Measurements from ENCODE around the gene GTF3C2.

The GTF3C2 gene

DNA sequence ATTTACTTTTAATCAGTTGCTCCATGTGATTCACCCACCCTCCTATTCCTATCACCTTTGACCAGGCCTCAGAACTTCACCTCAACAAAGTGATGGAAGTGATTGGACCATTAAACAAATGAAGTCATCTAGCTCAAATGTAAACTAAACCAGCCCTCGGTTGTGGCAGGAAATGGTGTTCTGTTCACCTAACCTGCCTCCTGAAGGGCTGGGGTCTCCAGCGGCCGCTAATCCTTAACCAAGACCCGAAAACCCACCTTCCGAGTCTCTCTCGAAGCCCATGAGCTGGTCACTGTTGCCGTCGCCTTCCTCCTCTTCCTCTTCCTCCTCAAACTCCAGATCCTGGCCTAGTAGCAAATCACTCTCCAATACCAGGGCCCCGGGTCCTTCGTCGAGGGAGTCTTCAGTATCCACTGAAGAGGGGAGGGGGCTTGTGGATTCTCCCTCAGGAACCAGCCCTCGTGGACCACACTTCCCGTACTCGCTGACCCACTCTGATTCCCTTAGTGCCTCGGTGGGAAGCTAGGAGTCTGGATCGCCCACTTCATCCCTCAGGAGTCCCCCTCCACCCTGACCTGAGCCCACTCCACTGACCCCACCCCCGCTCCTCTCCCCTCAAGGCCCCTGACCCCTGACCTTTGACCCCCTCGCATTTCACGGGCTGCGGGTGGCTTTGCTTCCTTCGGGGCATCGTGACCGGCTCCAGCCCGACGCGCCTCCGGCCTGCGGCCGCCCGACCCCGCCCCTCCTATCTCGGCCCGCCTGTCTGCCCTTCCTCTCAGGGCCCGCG is 23.5 kb upstream of the GTF3C2 start:
- no peaks in the 10 kb centered on the region; the same call in 1 of the 2 replicates for H3K4me1 ChIP-seq (ENCODE audit: control insufficient read depth, insufficient read depth, low read length)
- peaks cover 22 to 84% of the 10 kb centered on the region in 2 experiments for H3K36me3 ChIP-seq (ENCODE audit: control insufficient read depth in 2 of 2, insufficient read depth in 1 of 2, low read length in 2 of 2)
- H3K4me3 ChIP-seq (ENCODE audit: low read depth, low read length): peak overlapping the region; percentile 72
- ChIA-PET CTCF (interaction anchor here (0.8 to 1.4 kb wide), 4 partner anchors 9 to 303 kb away, joined by 3 to 7 read pairs (median 3); partner anchors contain the start of gene SNX17), POLR2A (interaction anchor here (1.0 to 2.9 kb wide), 9 partner anchors 9 to 62 kb away, joined by 3 to 19 read pairs (median 9); partner anchors contain the start of genes EIF2B4, GTF3C2, MPV17 and NRBP1)
- H3K9me3 ChIP-seq (ENCODE audit: control insufficient read depth, insufficient read depth, low read depth, low read length): no peaks in the 10 kb centered on the region
- peak overlapping the region; percentile 82 for H3K27ac ChIP-seq (ENCODE audit: extremely low read depth, low read depth, low read length)
- no peak for TF ChIP-seq KLF1 (tag by site-specific recombination; IDR thresholded peaks at IDR 0.05)
- peak; percentile 20 for TF ChIP-seq ZBTB48 (tag by site-specific recombination; IDR thresholded peaks at IDR 0.05)
- TF ChIP-seq, protein P1, sequence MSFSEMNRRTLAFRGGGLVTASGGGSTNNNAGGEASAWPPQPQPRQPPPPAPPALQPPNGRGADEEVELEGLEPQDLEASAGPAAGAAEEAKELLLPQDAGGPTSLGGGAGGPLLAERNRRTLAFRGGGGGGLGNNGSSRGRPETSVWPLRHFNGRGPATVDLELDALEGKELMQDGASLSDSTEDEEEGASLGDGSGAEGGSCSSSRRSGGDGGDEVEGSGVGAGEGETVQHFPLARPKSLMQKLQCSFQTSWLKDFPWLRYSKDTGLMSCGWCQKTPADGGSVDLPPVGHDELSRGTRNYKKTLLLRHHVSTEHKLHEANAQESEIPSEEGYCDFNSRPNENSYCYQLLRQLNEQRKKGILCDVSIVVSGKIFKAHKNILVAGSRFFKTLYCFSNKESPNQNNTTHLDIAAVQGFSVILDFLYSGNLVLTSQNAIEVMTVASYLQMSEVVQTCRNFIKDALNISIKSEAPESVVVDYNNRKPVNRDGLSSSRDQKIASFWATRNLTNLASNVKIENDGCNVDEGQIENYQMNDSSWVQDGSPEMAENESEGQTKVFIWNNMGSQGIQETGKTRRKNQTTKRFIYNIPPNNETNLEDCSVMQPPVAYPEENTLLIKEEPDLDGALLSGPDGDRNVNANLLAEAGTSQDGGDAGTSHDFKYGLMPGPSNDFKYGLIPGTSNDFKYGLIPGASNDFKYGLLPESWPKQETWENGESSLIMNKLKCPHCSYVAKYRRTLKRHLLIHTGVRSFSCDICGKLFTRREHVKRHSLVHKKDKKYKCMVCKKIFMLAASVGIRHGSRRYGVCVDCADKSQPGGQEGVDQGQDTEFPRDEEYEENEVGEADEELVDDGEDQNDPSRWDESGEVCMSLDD (tag by site-specific recombination; IDR thresholded peaks at IDR 0.05): 0 out of 2 replicates have a peak, but pooled peaks have one; percentile 24
- TF ChIP-seq ATF2 (tag by site-specific recombination; IDR thresholded peaks at IDR 0.05; ENCODE audit: low read depth): peak; percentile 19; the same call in 1 of the 2 replicates
- TF ChIP-seq ZNF561 (tag by site-specific recombination; IDR thresholded peaks at IDR 0.05; ENCODE audit: borderline replicate concordance): no peak
- TF ChIP-seq ZFHX2 (tag by site-specific recombination; conservative IDR thresholded peaks at IDR 0.05): peak; percentile 48
- TF ChIP-seq BCL11B (tag by site-specific recombination; IDR thresholded peaks at IDR 0.05; ENCODE audit: low read depth): peak; percentile 91; the same call in 1 of the 2 replicates
- peak; percentile 91 for TF ChIP-seq ZSCAN16 (tag by site-specific recombination; IDR thresholded peaks at IDR 0.05)
- TF ChIP-seq ZNF433 (tag by site-specific recombination; IDR thresholded peaks at IDR 0.05; ENCODE audit: low read depth): no peak
- TF ChIP-seq, protein P2, sequence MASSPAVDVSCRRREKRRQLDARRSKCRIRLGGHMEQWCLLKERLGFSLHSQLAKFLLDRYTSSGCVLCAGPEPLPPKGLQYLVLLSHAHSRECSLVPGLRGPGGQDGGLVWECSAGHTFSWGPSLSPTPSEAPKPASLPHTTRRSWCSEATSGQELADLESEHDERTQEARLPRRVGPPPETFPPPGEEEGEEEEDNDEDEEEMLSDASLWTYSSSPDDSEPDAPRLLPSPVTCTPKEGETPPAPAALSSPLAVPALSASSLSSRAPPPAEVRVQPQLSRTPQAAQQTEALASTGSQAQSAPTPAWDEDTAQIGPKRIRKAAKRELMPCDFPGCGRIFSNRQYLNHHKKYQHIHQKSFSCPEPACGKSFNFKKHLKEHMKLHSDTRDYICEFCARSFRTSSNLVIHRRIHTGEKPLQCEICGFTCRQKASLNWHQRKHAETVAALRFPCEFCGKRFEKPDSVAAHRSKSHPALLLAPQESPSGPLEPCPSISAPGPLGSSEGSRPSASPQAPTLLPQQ (tag by site-specific recombination; IDR thresholded peaks at IDR 0.05): no peak
- TF ChIP-seq ZNF221 (tag by site-specific recombination; IDR thresholded peaks at IDR 0.05; ENCODE audit: borderline replicate concordance): no peak
- TF ChIP-seq SP3 (tag by site-specific recombination; IDR thresholded peaks at IDR 0.05): peak; percentile 53
- TF ChIP-seq ZNF518A (tag by site-specific recombination; conservative IDR thresholded peaks at IDR 0.05; ENCODE audit: low read depth): no peak
- peak; percentile 64; the same call in 1 of the 2 replicates for TF ChIP-seq ZBTB7A (tag by site-specific recombination; IDR thresholded peaks at IDR 0.05; ENCODE audit: low read depth)
- no peak for TF ChIP-seq ZSCAN5A (tag by site-specific recombination; IDR thresholded peaks at IDR 0.05)
- TF ChIP-seq EGR2 (tag by site-specific recombination; IDR thresholded peaks at IDR 0.05; ENCODE audit: low read depth): peak; percentile 62
- peak; percentile 95 for TF ChIP-seq ZBTB20 (tag by site-specific recombination; IDR thresholded peaks at IDR 0.05)
- TF ChIP-seq ZNF600 (tag by site-specific recombination; IDR thresholded peaks at IDR 0.05): peak; percentile 78
- TF ChIP-seq ZNF10 (tag by site-specific recombination; IDR thresholded peaks at IDR 0.05): no peak
- TF ChIP-seq ZNF513 (tag by site-specific recombination; IDR thresholded peaks at IDR 0.05): peak; percentile 94
- TF ChIP-seq ZNF529 (tag by site-specific recombination; IDR thresholded peaks at IDR 0.05; ENCODE audit: insufficient replicate concordance): no peak
- TF ChIP-seq TCF7L2 (IDR thresholded peaks at IDR 0.05; ENCODE audit: borderline replicate concordance, low read depth, low read length): no peak
